ENCODE results near the gene AKAP10.
A peak's percentile ranks its signal among the peaks of the same experiment; 100 is the strongest.
"Not testable (repeated sequence)": the region's sequence is repeated elsewhere in the genome, so short reads cannot be mapped to it uniquely, and the experiment has no call there.

AKAP10 gene

GRCh38 chr17:19978209-19978802, 678 bp upstream of the AKAP10 start:
- peak; percentile 30 for DNase-seq

DNA sequence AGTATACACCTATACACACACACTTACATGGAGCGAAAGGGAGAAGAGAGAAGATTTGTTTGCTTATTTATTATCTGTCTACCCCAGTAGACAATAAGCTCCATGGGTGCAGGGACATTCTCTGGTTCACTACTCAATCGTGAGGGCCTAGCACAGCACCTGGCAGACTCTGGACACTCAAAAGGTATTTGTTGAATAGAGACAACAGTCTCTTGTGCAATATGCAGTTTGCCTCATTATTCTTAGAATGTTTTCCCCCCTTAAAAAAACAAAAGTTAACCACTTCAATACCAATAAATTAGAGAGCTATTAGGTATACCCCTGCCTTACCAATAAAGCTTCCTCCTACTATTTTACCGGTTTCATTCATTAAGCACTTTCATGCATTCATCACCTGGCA, 2.0 kb downstream of the AKAP10 start:
- DNase-seq: no peak

- DNase-seq: no peak
These were observed 4.5 kb downstream of the AKAP10 start for GRCh38 chr17:19973156-19973555.

DNA sequence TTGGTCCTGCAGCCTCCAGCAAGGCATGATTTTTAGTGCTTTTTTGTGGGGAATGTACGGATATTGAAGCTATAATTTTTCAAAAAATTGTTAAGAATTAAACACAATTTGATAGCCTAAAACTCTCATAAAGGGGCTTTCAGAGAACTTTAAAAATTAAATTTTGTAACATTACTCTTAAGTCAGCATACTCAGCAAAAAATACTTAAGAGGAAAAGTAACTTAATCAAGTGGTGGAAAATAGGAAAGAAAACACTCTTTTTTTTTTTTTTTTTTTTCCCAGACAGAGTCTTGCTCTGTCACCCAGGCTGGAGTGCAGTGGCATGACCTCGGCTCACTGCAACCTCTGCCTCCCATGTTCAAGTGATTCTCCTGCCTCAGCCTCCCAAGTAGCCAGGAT, 14.7 kb downstream of the AKAP10 start:
- not testable (repeated sequence) for DNase-seq

- no peak for DNase-seq
These were observed 19.6 kb downstream of the AKAP10 start for GRCh38 chr17:19958023-19958422.

DNA sequence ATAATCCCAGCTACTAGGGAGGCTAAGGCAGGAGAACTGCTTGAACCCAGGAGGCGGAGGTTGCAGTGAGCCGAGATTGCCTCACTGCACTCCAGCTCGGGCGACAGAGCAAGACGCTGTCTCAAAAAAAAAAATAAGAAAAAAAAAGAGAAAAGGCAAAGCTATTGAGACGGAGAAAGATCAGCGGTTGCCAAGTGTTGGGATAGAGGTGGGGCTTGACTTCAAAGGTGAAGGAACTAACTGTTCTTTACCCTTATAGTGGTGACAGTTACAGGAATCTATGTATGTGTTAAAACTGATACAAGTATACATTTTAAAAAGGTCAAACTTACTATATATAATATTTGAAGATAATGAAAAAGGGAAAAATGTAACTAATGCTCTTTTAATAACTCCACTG, 22.5 kb downstream of the AKAP10 start:
- DNase-seq: no peak

DNA sequence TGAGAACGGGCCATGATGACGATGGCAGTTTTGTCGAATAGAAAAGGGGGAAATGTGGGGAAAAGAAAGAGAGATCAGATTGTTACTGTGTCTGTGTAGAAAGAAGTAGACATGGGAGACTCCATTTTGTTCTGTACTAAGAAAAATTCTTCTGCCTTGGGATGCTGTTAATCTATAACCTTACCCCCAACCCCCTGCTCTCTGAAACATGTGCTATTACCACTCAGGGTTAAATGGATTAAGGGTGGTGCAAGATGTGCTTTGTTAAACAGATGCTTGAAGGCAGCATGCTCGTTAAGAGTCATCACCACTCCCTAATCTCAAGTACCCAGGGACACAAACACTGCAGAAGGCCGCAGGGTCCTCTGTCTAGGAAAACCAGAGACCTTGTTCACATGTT, 26.2 kb downstream of the AKAP10 start:
- DNase-seq: not testable (repeated sequence)

DNA sequence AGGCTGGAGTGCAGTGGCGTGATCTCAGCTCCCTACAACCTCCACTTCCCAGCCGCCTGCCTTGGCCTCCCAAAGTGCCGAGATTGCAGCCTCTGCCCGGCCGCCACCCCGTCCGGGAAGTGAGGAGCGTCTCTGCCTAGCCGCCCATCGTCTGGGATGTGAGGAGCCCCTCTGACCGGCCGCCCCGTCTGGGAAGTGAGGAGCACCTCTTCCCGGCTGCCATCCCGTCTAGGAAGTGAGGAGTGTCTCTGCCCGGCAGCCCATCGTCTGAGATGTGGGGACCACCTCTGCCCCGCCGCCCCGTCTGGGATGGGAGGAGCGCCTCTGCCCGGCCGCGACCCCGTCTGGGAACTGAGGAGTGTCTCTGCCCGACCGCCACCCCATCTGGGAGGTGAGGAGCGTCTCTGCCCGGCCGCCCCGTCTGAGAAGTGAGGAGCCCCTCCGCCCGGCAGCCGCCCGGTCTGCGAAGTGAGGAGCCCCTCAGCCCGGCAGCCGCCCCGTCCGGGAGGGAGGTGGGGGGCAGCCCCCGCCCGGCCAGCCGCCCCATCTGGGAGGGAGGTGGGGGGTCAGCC, 26.9 kb downstream of the AKAP10 start:
- not testable (repeated sequence) for DNase-seq

GRCh38 chr17:19948116-19948943, 29.3 kb downstream of the AKAP10 start:
- no peak for DNase-seq

DNA sequence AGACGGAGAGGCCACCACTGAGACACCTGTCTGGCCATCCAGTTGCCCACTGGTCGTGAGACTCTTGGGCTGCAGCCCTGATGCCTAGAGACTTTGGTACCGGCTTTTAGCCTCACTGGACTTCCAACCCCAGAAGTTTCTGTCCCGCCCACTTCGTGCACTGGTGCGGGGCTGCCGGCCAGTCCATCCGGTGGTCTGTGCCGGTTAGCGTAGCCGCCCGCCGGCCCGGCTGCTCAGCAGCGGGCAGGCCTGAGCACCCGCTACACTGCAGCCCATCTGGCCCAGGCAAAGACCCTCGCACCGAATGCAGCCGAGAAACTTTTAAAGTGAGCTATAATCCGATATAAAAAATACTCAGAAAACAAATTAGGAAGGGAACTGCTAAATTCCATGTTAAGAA, 30.7 kb downstream of the AKAP10 start:
- no peak for DNase-seq

DNA sequence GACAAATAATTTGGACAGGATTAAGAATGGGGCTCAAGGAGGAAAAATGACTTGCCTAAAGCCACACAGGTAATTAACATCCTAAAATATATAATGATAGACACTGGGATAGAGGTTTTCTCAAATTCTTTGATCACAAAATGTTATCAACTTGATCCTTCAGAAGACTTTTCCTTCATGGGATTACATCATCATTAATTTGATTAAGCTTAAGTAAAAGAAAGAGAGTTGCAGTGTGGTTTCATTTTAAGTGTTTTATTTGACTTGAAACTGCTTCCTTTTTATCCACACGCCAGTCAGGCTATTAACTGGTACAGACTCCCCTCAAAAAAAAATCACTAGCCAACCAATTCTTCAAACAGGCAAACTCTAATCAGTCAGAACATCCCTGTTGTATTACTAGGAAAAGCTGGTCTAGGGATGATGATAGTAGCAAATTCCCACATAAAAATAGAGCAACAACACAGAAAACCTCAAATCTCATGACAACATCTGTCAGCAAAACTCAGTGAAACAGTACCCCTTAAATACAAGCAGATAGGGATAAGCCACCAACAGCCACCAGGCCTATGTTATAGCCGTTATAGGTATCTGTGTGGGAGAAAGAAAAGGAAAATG, 32.5 kb downstream of the AKAP10 start:
- no peak for DNase-seq

DNA sequence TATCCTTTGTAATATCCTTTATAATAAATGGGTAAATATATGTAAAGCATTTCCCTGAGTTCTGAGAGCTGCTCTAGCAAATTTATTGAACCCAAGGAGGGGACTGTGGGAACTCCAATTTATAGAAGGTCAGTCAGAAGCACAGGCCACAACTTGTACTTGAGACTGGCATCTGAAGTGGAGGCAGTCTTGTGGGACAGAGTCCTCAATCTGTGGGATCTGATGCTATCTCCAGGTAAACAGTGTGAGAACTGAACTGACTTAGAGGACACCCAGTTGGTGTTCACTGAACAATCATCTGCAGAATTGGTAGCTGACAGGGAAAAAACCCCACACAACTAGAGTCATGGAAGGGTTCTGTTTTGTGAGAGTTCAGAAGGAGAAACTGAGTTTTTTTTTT, 34.0 kb downstream of the AKAP10 start:
- DNase-seq: no peak

DNA sequence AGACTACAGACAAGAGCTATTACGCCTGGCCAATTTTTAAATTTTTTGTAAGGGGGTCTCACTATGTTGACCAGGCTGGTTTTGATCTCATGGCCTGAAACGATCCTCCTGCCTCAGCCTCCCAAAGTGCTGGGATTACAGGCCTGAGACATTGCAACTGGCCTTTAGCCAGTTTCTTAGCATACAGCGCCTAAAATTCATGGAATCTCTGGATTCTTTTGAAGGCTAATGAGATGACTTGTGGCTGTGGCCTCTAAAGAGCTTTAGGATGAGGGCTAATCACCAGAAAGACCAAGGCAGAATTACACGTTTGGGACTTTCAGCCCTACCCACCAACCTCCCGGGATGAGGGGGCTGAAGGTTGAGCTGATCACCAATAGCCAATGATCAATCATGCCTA, 34.6 kb downstream of the AKAP10 start:
- no peak for DNase-seq

DNA sequence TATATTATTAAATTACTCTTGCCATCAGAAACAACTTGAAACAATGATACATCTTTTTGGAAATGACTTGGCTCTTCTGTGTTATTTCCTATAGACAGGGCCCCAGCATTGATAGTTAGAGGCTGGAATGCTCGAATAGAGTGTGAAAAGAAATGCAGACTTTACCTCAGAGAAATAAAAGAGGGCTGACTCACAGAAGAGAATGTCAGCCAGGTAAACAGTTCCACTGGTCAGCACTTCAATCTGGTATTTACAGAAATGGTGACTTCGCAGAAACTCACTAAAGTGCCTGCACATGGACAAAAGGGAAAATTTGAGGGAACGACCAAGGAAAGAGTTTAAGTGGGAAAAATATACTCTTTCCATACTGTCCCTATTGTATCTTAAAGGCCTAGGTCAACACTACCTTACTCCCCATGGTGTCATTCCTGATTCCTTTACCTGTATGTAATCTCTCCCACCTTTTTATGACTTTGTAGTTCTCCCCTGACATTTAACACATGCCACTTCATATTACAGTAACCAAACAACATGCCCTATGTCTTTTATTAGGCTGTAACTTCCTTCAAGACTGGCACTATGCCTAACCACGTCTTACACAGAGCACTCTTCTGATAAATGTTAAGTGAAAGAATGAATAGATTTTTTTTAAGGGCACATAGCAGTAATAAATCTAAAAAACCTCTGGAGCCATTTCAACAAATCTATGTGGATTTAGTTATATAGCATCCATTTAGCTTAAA, 36.7 kb downstream of the AKAP10 start:
- DNase-seq: no peak

DNA sequence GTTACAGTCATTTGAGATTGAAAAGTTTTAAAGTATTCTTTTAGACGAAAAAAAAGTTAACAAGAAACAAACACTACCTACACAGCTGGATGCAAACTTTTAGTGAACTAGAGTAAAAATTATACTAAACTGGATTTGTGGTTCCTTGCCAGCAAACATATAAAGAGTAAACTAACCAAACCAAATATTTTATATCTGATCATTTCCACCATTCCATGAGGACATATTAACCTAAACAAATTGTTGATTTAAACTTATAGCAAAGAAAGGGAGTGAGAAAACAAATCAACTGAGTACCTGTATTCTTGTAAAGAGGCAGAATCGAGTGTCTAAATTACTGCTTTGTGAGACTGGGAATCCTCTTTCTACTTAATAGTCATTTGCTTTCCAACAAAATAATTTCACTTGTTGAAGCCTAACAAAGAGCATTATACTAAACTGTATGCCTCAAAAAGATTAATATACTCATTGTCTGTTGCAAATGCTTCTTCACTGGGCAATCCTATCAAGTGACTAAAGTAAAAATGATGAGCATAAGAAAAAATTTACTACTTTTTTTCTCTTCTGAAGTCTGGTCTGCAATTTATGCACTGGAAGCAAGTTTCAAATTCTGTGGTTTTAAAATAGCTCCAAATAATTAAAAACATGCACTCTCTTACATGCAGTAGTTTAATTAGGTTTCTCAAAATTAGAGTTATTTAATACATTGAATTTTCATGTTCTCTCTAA, 37.5 kb downstream of the AKAP10 start:
- no peak for DNase-seq

DNA sequence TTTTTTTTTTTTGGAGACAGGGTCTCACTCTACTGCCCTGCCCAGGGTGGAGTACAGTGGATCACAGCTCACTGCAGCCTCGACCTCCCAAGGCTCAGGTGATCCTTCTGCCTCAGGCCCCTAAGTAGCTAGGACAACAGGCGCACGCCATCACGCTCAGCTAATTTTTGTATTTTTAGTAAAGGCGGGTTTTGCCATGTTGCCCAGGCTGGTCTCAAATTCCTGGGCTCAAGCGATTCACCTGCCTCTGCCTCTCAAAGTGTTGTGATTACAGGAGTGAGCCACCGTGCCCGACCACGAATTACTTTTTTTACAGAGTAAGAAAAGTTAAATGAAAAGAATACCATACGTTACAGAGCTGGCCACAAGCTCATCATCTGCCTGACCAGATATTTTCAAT, 38.9 kb downstream of the AKAP10 start:
- no peak for DNase-seq

GRCh38 chr17:19937522-19937921, 40.1 kb downstream of the AKAP10 start:
- no peak for DNase-seq

DNA sequence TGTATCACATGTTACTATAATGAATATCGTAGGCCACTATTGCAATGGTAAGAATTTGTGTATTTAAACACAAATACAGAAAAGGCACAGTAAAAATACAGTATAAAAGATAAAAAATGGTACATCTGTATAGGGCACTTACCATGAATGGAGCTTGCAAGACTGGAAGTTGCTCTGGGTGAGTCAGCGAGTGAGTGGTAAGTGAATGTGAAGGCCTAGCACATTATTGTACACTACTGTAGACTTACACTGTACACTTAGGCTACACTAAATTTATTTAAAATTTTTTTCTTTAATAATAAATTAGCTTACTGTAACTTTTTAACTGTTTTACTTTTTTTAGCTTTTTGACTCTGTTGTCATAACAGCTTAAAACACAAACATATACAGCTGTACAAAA, 42.5 kb downstream of the AKAP10 start:
- DNase-seq: no peak

DNA sequence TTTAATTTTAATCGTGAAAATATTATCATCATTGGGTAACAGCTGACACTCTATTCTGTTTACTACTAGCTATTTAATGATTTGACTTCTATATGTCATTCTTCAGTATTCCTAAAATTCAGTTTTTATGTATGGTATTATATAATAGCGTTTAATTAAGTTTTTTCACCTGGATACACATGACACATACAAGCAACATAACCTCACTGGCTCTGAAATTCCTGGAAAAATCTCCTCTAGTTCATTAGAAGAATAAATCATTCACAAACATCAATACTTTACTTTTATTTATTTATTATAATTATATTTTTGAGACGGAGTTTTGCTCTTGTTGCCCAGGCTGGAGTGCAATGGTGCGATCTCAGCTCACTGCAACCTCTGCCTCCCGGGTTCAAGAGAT, 44.0 kb downstream of the AKAP10 start:
- no peak for DNase-seq

DNA sequence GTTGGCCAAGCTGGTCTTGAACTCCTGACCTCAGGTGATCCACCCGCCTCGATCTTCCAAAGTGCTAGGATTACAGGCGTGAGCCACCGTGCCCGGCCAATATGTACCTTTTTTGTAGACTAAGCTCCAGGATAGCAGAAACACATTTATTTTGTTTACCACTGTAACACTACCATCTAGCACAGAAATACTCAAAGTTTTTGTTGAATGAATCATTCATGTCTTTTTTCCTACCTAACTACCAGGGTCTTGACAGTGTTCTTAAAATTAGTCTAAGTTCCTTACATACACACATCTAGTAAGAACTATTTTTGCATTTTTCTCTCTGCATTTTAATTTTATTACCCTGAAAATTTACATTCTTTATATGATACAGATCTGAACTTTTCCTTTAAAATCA, 44.4 kb downstream of the AKAP10 start:
- DNase-seq: no peak

- DNase-seq: no peak
These were observed 49.3 kb downstream of the AKAP10 start for GRCh38 chr17:19928299-19928698.

- no peak for DNase-seq
These were observed 62.2 kb downstream of the AKAP10 start for GRCh38 chr17:19915245-19915978.
